Measurements from ENCODE around the gene ATAD2B. TPM values are rescaled to one million over a fixed set of nuclear protein-coding genes. Genes with fewer than 3 reads are reported as not detected.

Gene ATAD2B
- total RNA-seq, 1 experiment from 2014 or later: 19.7 TPM

DNA sequence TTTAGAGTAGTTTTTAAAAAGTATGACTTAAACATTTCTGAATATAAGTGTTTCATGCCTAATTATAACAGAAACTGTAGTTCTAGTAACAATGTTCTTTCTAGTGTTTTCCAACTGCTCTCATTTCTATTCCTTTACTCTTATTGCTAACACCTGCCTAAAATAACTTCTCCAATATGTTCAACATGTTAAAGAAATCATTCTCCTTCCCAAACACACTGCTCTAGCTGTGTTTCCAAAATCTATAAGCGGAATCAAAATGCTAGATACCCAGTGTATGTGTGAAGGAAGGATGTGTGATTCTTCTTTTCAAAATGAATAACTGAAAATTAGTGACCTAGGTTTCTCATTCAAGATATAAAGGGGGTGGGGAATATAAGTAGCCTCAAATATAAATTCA lies 89.1 kb downstream of the ATAD2B start:
- BruUV-seq (replicated peaks): no TSS peak
- DNase-seq (ENCODE audit: unreplicated experiment): no peak
- no peak overlapping the region for H3K4me3 Mint-ChIP-seq (ENCODE audit: unreplicated experiment)
- H3K36me3 Mint-ChIP-seq (ENCODE audit: insufficient read depth, unreplicated experiment): peaks cover 36% of the 10 kb centered on the region
- no peaks in the 10 kb centered on the region for H3K9me3 Mint-ChIP-seq (ENCODE audit: unreplicated experiment)
- ChIA-PET CTCF (no interaction called here), POLR2A (interaction anchor here (1.4 kb wide), 1 partner anchor 11 kb away, joined by 4 read pairs; no protein-coding TSS in a partner anchor)
- H3K27ac Mint-ChIP-seq (ENCODE audit: low read depth, unreplicated experiment): no peak overlapping the region
- no peaks in the 10 kb centered on the region for H3K27me3 Mint-ChIP-seq (ENCODE audit: insufficient read depth, unreplicated experiment)
- TF ChIP-seq, protein P1, sequence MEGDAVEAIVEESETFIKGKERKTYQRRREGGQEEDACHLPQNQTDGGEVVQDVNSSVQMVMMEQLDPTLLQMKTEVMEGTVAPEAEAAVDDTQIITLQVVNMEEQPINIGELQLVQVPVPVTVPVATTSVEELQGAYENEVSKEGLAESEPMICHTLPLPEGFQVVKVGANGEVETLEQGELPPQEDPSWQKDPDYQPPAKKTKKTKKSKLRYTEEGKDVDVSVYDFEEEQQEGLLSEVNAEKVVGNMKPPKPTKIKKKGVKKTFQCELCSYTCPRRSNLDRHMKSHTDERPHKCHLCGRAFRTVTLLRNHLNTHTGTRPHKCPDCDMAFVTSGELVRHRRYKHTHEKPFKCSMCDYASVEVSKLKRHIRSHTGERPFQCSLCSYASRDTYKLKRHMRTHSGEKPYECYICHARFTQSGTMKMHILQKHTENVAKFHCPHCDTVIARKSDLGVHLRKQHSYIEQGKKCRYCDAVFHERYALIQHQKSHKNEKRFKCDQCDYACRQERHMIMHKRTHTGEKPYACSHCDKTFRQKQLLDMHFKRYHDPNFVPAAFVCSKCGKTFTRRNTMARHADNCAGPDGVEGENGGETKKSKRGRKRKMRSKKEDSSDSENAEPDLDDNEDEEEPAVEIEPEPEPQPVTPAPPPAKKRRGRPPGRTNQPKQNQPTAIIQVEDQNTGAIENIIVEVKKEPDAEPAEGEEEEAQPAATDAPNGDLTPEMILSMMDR (IDR thresholded peaks at IDR 0.05; ENCODE audit: unreplicated experiment): no peak
- intact Hi-C loops (cut with micrococcal nuclease): no loop called here
- no peaks in the 10 kb centered on the region for H3K4me1 Mint-ChIP-seq (ENCODE audit: insufficient read depth, unreplicated experiment)

DNA sequence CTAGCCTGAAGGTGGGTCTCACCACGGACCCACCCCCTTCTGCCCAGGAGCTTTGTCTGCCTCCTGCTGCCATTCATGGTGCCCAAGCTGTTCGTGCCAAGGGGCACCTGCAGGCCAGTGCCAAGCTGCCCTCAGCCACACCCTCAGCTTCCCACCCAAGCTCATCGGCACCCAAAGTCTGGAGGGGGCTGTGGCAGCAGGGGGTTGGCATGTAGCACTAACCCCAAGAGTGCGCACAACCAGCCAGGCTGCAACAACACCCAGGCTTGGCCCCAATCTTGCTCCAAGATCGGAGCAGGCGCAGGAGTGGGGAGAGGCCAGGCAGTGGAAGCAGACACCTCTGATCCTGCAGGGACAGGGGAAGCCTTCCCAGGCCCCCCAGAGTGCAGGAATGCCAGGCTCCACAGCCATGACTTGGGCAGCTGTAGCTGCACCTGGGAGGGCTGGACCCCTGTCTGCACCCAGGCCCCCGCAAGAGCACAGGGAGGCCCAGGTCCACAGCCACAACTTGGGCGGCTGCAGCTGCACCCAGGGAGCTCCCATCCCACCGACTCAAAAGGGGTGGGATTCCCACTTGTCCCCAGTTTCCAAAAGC lies 89.9 kb downstream of the ATAD2B start:
- H3K4me3 Mint-ChIP-seq (ENCODE audit: unreplicated experiment): no peak overlapping the region
- TF ChIP-seq, protein P1 (IDR thresholded peaks at IDR 0.05; ENCODE audit: unreplicated experiment): no peak
- no peak for DNase-seq (ENCODE audit: unreplicated experiment)
- no peaks in the 10 kb centered on the region for H3K4me1 Mint-ChIP-seq (ENCODE audit: insufficient read depth, unreplicated experiment)
- BruUV-seq (replicated peaks): no TSS peak
- POLR2A ChIA-PET: interaction anchor here (1.4 kb wide), 1 partner anchor 10 kb away, joined by 4 read pairs; no protein-coding TSS in a partner anchor
- no peaks in the 10 kb centered on the region for H3K27me3 Mint-ChIP-seq (ENCODE audit: insufficient read depth, unreplicated experiment)
- H3K27ac Mint-ChIP-seq (ENCODE audit: low read depth, unreplicated experiment): no peak overlapping the region
- intact Hi-C loops (cut with micrococcal nuclease): no loop called here
- H3K36me3 Mint-ChIP-seq (ENCODE audit: insufficient read depth, unreplicated experiment): peaks cover 32% of the 10 kb centered on the region
- no peaks in the 10 kb centered on the region for H3K9me3 Mint-ChIP-seq (ENCODE audit: unreplicated experiment)
- CTCF ChIA-PET: interaction anchor here (1.1 kb wide), 1 partner anchor 64 kb away, joined by 3 read pairs; no protein-coding TSS in a partner anchor

DNA sequence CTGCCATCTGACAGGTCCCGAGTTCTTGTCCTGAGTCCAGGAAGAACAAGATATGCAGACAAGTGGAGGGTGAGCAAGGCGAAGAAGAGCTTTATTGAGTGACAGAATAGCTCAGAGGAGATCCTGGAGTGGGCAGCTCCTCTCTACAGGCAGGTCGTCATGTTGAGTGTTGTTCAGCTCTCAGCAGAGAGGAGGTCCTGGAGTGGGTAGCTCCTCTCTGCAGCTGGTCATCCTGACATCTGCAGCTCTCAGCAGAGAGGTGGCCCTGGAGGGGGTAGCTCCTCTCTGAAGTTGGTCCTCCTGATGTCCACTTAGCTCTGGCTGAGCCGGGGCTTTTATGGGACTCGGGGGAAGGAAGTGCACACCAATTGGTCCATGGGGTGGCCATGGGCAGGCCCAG lies 90.4 kb downstream of the ATAD2B start:
- H3K4me3 Mint-ChIP-seq (ENCODE audit: unreplicated experiment): no peak overlapping the region
- H3K9me3 Mint-ChIP-seq (ENCODE audit: unreplicated experiment): no peaks in the 10 kb centered on the region

DNA sequence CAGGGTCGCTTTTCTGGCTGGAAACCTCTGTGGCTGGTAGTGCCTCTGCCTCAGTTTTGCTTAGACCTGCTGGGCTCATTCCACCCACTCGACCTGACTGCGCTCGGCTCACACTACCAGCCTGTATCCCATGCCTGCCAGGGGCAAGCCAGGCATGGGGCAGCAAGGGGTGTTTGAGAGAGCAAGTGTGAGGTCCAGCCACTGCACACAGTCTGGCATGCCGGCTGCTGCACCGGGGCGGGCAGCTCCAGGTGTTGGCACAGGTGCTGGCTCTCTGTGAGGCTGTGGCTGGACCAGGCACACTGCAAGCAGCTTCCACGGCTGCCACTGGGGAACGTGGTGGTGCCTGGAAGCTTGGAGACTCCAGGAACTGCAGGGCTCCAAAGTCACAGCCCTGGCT lies 90.9 kb downstream of the ATAD2B start:
- ChIA-PET CTCF (interaction anchor here (0.6 kb wide), 2 partner anchors 155 to 505 kb away, joined by 4 to 8 read pairs; no protein-coding TSS in a partner anchor), POLR2A (interaction anchor here (1.0 kb wide), 1 partner anchor 7 kb away, joined by 3 read pairs; no protein-coding TSS in a partner anchor)
- Mint-ChIP-seq H3K27ac (ENCODE audit: low read depth, unreplicated experiment) (no peak overlapping the region), H3K4me1 (ENCODE audit: insufficient read depth, unreplicated experiment) (no peaks in the 10 kb centered on the region), H3K9me3 (ENCODE audit: unreplicated experiment) (no peaks in the 10 kb centered on the region), H3K36me3 (ENCODE audit: insufficient read depth, unreplicated experiment) (peaks cover 26% of the 10 kb centered on the region), H3K4me3 (ENCODE audit: unreplicated experiment) (no peak overlapping the region), H3K27me3 (ENCODE audit: insufficient read depth, unreplicated experiment) (no peaks in the 10 kb centered on the region)
- BruUV-seq (replicated peaks): no TSS peak
- DNase-seq (ENCODE audit: unreplicated experiment): no peak
- TF ChIP-seq, protein P1 (IDR thresholded peaks at IDR 0.05; ENCODE audit: unreplicated experiment): no peak
- intact Hi-C loops (cut with micrococcal nuclease): no loop called here

More for the DNA sequence above, 90.4 kb downstream of the ATAD2B start:
- no peak for DNase-seq (ENCODE audit: unreplicated experiment)
- Mint-ChIP-seq H3K4me1 (ENCODE audit: insufficient read depth, unreplicated experiment) (no peaks in the 10 kb centered on the region), H3K27me3 (ENCODE audit: insufficient read depth, unreplicated experiment) (no peaks in the 10 kb centered on the region), H3K27ac (ENCODE audit: low read depth, unreplicated experiment) (no peak overlapping the region), H3K36me3 (ENCODE audit: insufficient read depth, unreplicated experiment) (peaks cover 27% of the 10 kb centered on the region)
- ChIA-PET CTCF (interaction anchor here (0.6 to 1.1 kb wide), 2 partner anchors 65 to 154 kb away, joined by 3 to 8 read pairs; no protein-coding TSS in a partner anchor), POLR2A (interaction anchor here (1.4 kb wide), 1 partner anchor 9 kb away, joined by 4 read pairs; no protein-coding TSS in a partner anchor)
- intact Hi-C loops (cut with micrococcal nuclease): no loop called here
- BruUV-seq (replicated peaks): no TSS peak
- TF ChIP-seq, protein P1 (IDR thresholded peaks at IDR 0.05; ENCODE audit: unreplicated experiment): no peak

All from MCF 10A (cell line).